ENCODE measurements around the gene PDXDC1.
"Not testable (repeated sequence)": the region's sequence is repeated elsewhere in the genome, so short reads cannot be mapped to it uniquely, and the experiment has no call there.

The PDXDC1 gene

DNA sequence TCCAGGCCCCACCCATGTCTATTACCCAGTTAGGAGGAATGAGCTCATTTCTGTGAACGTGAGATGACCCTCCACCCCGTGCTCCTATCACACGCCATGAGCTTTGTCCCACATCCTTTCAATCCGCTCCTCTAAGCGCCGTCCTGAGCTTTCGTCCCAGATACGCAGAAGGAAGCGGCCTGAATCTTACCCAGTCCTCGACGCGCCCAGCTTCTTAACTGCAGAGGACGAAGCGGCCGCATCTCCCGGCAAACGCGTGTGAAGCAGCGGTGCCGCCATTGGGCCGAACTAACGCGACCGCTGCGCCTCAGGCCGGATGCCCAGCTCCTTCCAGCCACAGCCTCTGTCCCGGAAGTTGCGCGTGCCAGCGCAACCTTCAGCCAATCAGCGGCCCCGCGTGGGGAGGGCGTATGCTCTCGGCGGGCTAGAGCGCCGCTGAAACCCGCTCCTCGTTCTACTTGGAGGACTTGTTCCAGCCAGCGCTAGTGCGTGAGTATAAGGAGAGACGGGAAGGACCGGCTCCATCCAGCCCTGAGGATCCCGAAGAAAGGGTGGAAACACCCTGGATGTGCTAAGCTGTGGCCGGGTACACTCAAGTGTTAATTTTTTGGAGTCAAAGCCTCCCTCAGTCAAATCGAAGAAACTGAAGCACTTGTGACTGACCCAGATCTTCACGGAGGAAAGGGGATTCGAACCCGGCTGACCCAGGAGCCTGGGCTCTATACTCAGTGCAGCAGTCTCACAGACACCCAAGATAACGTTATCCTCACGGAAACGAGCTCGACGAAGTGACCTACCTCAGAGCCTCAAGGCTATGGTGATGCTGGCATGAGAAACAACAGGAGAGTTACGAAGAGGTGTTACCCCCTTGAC, 119.4 kb downstream of the PDXDC1 start, which contains the start of gene RRN3:
Gene RRN3, minus strand, starts transcription at position 318 of the 873 bp plus-strand sequence. Its CDS starts 39 bp downstream, at position 279.
- not testable (repeated sequence) for H3K27me3 ChIP-seq (ENCODE audit: control insufficient read depth in 2 of 2, insufficient read depth in 2 of 2, low read length in 2 of 2); H3K4me1 ChIP-seq (ENCODE audit: control insufficient read depth in 2 of 2, insufficient read depth in 2 of 2, low read length in 2 of 2); H3K9me3 ChIP-seq (ENCODE audit: control insufficient read depth in 2 of 2, low read length in 2 of 2); H3K36me3 ChIP-seq (ENCODE audit: control insufficient read depth in 2 of 2, insufficient read depth in 2 of 2, low read length in 2 of 2)
- peak within 1 kb of the TSS; percentile 72 to 81 for H3K27ac ChIP-seq (ENCODE audit: low read depth in 2 of 2, low read length in 2 of 2)
- peak within 1 kb of the TSS; percentile 74 to 95 for H3K4me3 ChIP-seq (ENCODE audit: low read length in 2 of 2)
- H3K9ac ChIP-seq (ENCODE audit: low read depth in 1 of 2, low read length in 2 of 2) = peak within 1 kb of the TSS; percentile 69 to 87

DNA sequence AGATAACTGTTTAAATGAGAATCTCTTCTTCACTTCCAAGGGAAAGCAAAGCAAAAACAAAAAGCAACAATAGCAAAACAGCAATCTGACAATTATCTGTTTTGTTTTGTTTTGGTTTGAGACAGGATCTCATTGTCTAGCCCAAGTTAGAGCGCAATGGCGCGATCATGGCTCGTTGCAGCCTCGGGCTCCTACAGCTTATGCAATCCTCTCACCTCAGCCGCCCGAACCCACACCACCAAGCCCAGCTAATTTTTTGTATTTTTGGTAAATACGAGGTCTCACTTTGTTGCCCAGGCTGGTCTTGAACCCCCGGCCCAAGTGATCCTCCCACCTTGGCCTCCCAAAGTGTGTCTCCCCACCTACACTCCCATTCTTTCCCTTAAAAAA, 121.8 kb downstream of the PDXDC1 start:
- H3K36me3 ChIP-seq (ENCODE audit: control insufficient read depth in 2 of 2, insufficient read depth in 2 of 2, low read length in 2 of 2); H3K4me1 ChIP-seq (ENCODE audit: control insufficient read depth in 2 of 2, insufficient read depth in 2 of 2, low read length in 2 of 2); H3K4me3 ChIP-seq (ENCODE audit: low read length in 2 of 2); H3K9me3 ChIP-seq (ENCODE audit: control insufficient read depth in 2 of 2, low read length in 2 of 2); H3K9ac ChIP-seq (ENCODE audit: low read depth in 1 of 2, low read length in 2 of 2); H3K27me3 ChIP-seq (ENCODE audit: control insufficient read depth in 2 of 2, insufficient read depth in 2 of 2, low read length in 2 of 2); H3K27ac ChIP-seq (ENCODE audit: low read depth in 2 of 2, low read length in 2 of 2): not testable (repeated sequence)

- H3K36me3 ChIP-seq (ENCODE audit: control insufficient read depth in 2 of 2, insufficient read depth in 2 of 2, low read length in 2 of 2); H3K9ac ChIP-seq (ENCODE audit: low read depth in 1 of 2, low read length in 2 of 2); H3K27ac ChIP-seq (ENCODE audit: low read depth in 2 of 2, low read length in 2 of 2); H3K4me1 ChIP-seq (ENCODE audit: control insufficient read depth in 2 of 2, insufficient read depth in 2 of 2, low read length in 2 of 2); H3K4me3 ChIP-seq (ENCODE audit: low read length in 2 of 2); H3K9me3 ChIP-seq (ENCODE audit: control insufficient read depth in 2 of 2, low read length in 2 of 2); H3K27me3 ChIP-seq (ENCODE audit: control insufficient read depth in 2 of 2, insufficient read depth in 2 of 2, low read length in 2 of 2): not testable (repeated sequence)
Observed at GRCh38 chr16:15099366-15099909, 124.6 kb downstream of the PDXDC1 start.

GRCh38 chr16:15100372-15100987, 125.7 kb downstream of the PDXDC1 start:
- not testable (repeated sequence) for H3K4me1 ChIP-seq (ENCODE audit: control insufficient read depth in 2 of 2, insufficient read depth in 2 of 2, low read length in 2 of 2); H3K9me3 ChIP-seq (ENCODE audit: control insufficient read depth in 2 of 2, low read length in 2 of 2); H3K4me3 ChIP-seq (ENCODE audit: low read length in 2 of 2); H3K36me3 ChIP-seq (ENCODE audit: control insufficient read depth in 2 of 2, insufficient read depth in 2 of 2, low read length in 2 of 2); H3K9ac ChIP-seq (ENCODE audit: low read depth in 1 of 2, low read length in 2 of 2); H3K27me3 ChIP-seq (ENCODE audit: control insufficient read depth in 2 of 2, insufficient read depth in 2 of 2, low read length in 2 of 2); H3K27ac ChIP-seq (ENCODE audit: low read depth in 2 of 2, low read length in 2 of 2)

GRCh38 chr16:15127641-15128425, 153.0 kb downstream of the PDXDC1 start:
- not testable (repeated sequence) for H3K36me3 ChIP-seq (ENCODE audit: control insufficient read depth in 2 of 2, insufficient read depth in 2 of 2, low read length in 2 of 2); H3K9ac ChIP-seq (ENCODE audit: low read depth in 1 of 2, low read length in 2 of 2); H3K27me3 ChIP-seq (ENCODE audit: control insufficient read depth in 2 of 2, insufficient read depth in 2 of 2, low read length in 2 of 2); H3K4me1 ChIP-seq (ENCODE audit: control insufficient read depth in 2 of 2, insufficient read depth in 2 of 2, low read length in 2 of 2); H3K4me3 ChIP-seq (ENCODE audit: low read length in 2 of 2); H3K9me3 ChIP-seq (ENCODE audit: control insufficient read depth in 2 of 2, low read length in 2 of 2); H3K27ac ChIP-seq (ENCODE audit: low read depth in 2 of 2, low read length in 2 of 2)

GRCh38 chr16:15130256-15130932, 155.6 kb downstream of the PDXDC1 start:
- not testable (repeated sequence) for H3K9ac ChIP-seq (ENCODE audit: low read depth in 1 of 2, low read length in 2 of 2); H3K36me3 ChIP-seq (ENCODE audit: control insufficient read depth in 2 of 2, insufficient read depth in 2 of 2, low read length in 2 of 2)

GRCh38 chr16:15130943-15131700, 156.3 kb downstream of the PDXDC1 start:
- not testable (repeated sequence) for H3K36me3 ChIP-seq (ENCODE audit: control insufficient read depth in 2 of 2, insufficient read depth in 2 of 2, low read length in 2 of 2)

More at GRCh38 chr16:15130256-15130932, 155.6 kb downstream of the PDXDC1 start:
- H3K27me3 ChIP-seq (ENCODE audit: control insufficient read depth in 2 of 2, insufficient read depth in 2 of 2, low read length in 2 of 2); H3K4me1 ChIP-seq (ENCODE audit: control insufficient read depth in 2 of 2, insufficient read depth in 2 of 2, low read length in 2 of 2); H3K4me3 ChIP-seq (ENCODE audit: low read length in 2 of 2); H3K27ac ChIP-seq (ENCODE audit: low read depth in 2 of 2, low read length in 2 of 2); H3K9me3 ChIP-seq (ENCODE audit: control insufficient read depth in 2 of 2, low read length in 2 of 2): not testable (repeated sequence)

GRCh38 chr16:15132719-15133428, 158.0 kb downstream of the PDXDC1 start:
- H3K4me1 ChIP-seq (ENCODE audit: control insufficient read depth in 2 of 2, insufficient read depth in 2 of 2, low read length in 2 of 2); H3K27me3 ChIP-seq (ENCODE audit: control insufficient read depth in 2 of 2, insufficient read depth in 2 of 2, low read length in 2 of 2); H3K4me3 ChIP-seq (ENCODE audit: low read length in 2 of 2); H3K36me3 ChIP-seq (ENCODE audit: control insufficient read depth in 2 of 2, insufficient read depth in 2 of 2, low read length in 2 of 2); H3K9me3 ChIP-seq (ENCODE audit: control insufficient read depth in 2 of 2, low read length in 2 of 2); H3K27ac ChIP-seq (ENCODE audit: low read depth in 2 of 2, low read length in 2 of 2); H3K9ac ChIP-seq (ENCODE audit: low read depth in 1 of 2, low read length in 2 of 2): not testable (repeated sequence)

More at GRCh38 chr16:15130943-15131700, 156.3 kb downstream of the PDXDC1 start:
- H3K27me3 ChIP-seq (ENCODE audit: control insufficient read depth in 2 of 2, insufficient read depth in 2 of 2, low read length in 2 of 2); H3K9me3 ChIP-seq (ENCODE audit: control insufficient read depth in 2 of 2, low read length in 2 of 2); H3K4me3 ChIP-seq (ENCODE audit: low read length in 2 of 2); H3K27ac ChIP-seq (ENCODE audit: low read depth in 2 of 2, low read length in 2 of 2); H3K4me1 ChIP-seq (ENCODE audit: control insufficient read depth in 2 of 2, insufficient read depth in 2 of 2, low read length in 2 of 2); H3K9ac ChIP-seq (ENCODE audit: low read depth in 1 of 2, low read length in 2 of 2): not testable (repeated sequence)

GRCh38 chr16:15133554-15133953, 158.7 kb downstream of the PDXDC1 start:
- not testable (repeated sequence) for H3K9ac ChIP-seq (ENCODE audit: low read depth in 1 of 2, low read length in 2 of 2); H3K4me1 ChIP-seq (ENCODE audit: control insufficient read depth in 2 of 2, insufficient read depth in 2 of 2, low read length in 2 of 2)

More at GRCh38 chr16:15133554-15133953, 158.7 kb downstream of the PDXDC1 start:
- not testable (repeated sequence) for H3K9me3 ChIP-seq (ENCODE audit: control insufficient read depth in 2 of 2, low read length in 2 of 2); H3K36me3 ChIP-seq (ENCODE audit: control insufficient read depth in 2 of 2, insufficient read depth in 2 of 2, low read length in 2 of 2); H3K27me3 ChIP-seq (ENCODE audit: control insufficient read depth in 2 of 2, insufficient read depth in 2 of 2, low read length in 2 of 2); H3K4me3 ChIP-seq (ENCODE audit: low read length in 2 of 2); H3K27ac ChIP-seq (ENCODE audit: low read depth in 2 of 2, low read length in 2 of 2)
